ENCODE results near the gene WNT1. TPM values are rescaled to one million over a fixed set of nuclear protein-coding genes. Genes with fewer than 3 reads are reported as not detected.

Gene WNT1
- total RNA-seq, 1 experiment from 2014 or later: not detected

GRCh38 chr12:48961331-48961730, 16.8 kb upstream of the WNT1 start:
- peak; percentile 68 for DNase-seq (ENCODE audit: low read depth)

GRCh38 chr12:48961801-48962200, 16.3 kb upstream of the WNT1 start:
- DNase-seq (ENCODE audit: low read depth): peak; percentile 76

GRCh38 chr12:48965298-48965838, 12.8 kb upstream of the WNT1 start:
- DNase-seq (ENCODE audit: low read depth): peak; percentile 53

- DNase-seq (ENCODE audit: low read depth): no peak
These were observed 11.8 kb upstream of the WNT1 start for GRCh38 chr12:48966177-48966895.

GRCh38 chr12:48967991-48968390, 10.1 kb upstream of the WNT1 start:
- no peak for DNase-seq (ENCODE audit: low read depth)

- no peak for DNase-seq (ENCODE audit: low read depth)
These were observed 9.7 kb upstream of the WNT1 start for GRCh38 chr12:48968467-48968866.

GRCh38 chr12:48969160-48969771, 8.9 kb upstream of the WNT1 start:
- no peak for DNase-seq (ENCODE audit: low read depth)

GRCh38 chr12:48969833-48970701, 8.1 kb upstream of the WNT1 start:
- DNase-seq (ENCODE audit: low read depth): no peak

- DNase-seq (ENCODE audit: low read depth): no peak
These were observed 7.3 kb upstream of the WNT1 start for GRCh38 chr12:48970702-48971334.

- peak; percentile 89 for DNase-seq (ENCODE audit: low read depth)
These were observed 5.7 kb upstream of the WNT1 start for GRCh38 chr12:48972213-48972951.

- peak; percentile 38 for DNase-seq (ENCODE audit: low read depth)
These were observed 5.1 kb upstream of the WNT1 start for GRCh38 chr12:48972952-48973483.

- DNase-seq (ENCODE audit: low read depth): peak; percentile 48
These were observed 4.6 kb upstream of the WNT1 start for GRCh38 chr12:48973531-48973930.

GRCh38 chr12:48973941-48974673, 4.0 kb upstream of the WNT1 start:
- no peak for DNase-seq (ENCODE audit: low read depth)

- peak; percentile 45 for DNase-seq (ENCODE audit: low read depth)
These were observed 536 bp upstream of the WNT1 start for GRCh38 chr12:48977290-48978281.

GRCh38 chr12:48978741-48979601, 849 bp downstream of the WNT1 start:
- no peak for DNase-seq (ENCODE audit: low read depth)

- DNase-seq (ENCODE audit: low read depth): no peak
These were observed 1.7 kb downstream of the WNT1 start for GRCh38 chr12:48979602-48980388.

- DNase-seq (ENCODE audit: low read depth): no peak
These were observed 2.3 kb downstream of the WNT1 start for GRCh38 chr12:48980389-48980952.
